Uterus (tissue), 2 donors: ENCODE data around the gene KIF5A.

Experiments used
- CTCF ChIP-seq, 4 experiments: fragments of 200-600 bp in 2 of 4; fragments of 450-650 bp in 2 of 4; sonication (generic) in 2 of 4; IDR thresholded peaks; one replicate each; pipeline ENCODE4 v1.5.1; 2016 to 2019; ENCODE audit warnings: antibody characterized with exemption in 4 of 4, mild to moderate bottlenecking in 2 of 4, moderate library complexity in 1 of 4
- POLR2A ChIP-seq, 2 donors: fragments of 450-650 bp; IDR thresholded peaks; one replicate each; pipeline ENCODE4 v1.6.1; 2016; ENCODE audit warnings: antibody characterized with exemption in 2 of 2, mild to moderate bottlenecking in 1 of 2, moderate library complexity in 1 of 2

GRCh38 chr12:57632073-57632957, 82.5 kb downstream of the KIF5A start:
- no peak for TF ChIP-seq POLR2A (IDR thresholded peaks at IDR 0.05)
- no peak for TF ChIP-seq CTCF (IDR thresholded peaks at IDR 0.05)
